Progenitor cell of endocrine pancreas (in vitro differentiated cells): Measurements from ENCODE around the gene SLCO2B1. TPM values are rescaled to one million over a fixed set of nuclear protein-coding genes. Genes with fewer than 3 reads are reported as not detected.

ENCODE experiments used
- DNase-seq: peaks from one replicate; pipeline ENCODE4 v3.0.0; 2021; ENCODE audit warnings: low spot score; ENCODE audit not compliant: unreplicated experiment
- H3K27ac Mint-ChIP-seq: 2 replicates; pipeline ENCODE4 v1.8.0; 2021; ENCODE audit warnings: mild to moderate bottlenecking, moderate library complexity, mixed read lengths
- H3K27me3 Mint-ChIP-seq: 2 replicates; pipeline ENCODE4 v1.8.0; 2021; ENCODE audit warnings: mixed read lengths
- H3K36me3 Mint-ChIP-seq: 2 replicates; pipeline ENCODE4 v1.8.0; 2022; ENCODE audit warnings: mixed read lengths; ENCODE audit not compliant: insufficient read depth
- H3K4me1 Mint-ChIP-seq: 2 replicates; pipeline ENCODE4 v1.8.0; 2021; ENCODE audit warnings: low read depth, mixed read lengths
- H3K4me3 Mint-ChIP-seq: 2 replicates; pipeline ENCODE4 v1.8.0; 2021; ENCODE audit warnings: low read depth, mild to moderate bottlenecking, moderate library complexity, mixed read lengths
- H3K9me3 Mint-ChIP-seq: 2 replicates; pipeline ENCODE4 v1.8.0; 2021; ENCODE audit warnings: low read depth, mixed read lengths
- CTCF ChIP-seq: fragments of 200-600 bp; sonication (generic); IDR thresholded peaks from one replicate; pipeline ENCODE4 v1.5.0; 2021; ENCODE audit warnings: antibody characterized with exemption, mild to moderate bottlenecking; ENCODE audit not compliant: unreplicated experiment
- total RNA-seq: library from RNA; stranded (reverse); gene quantifications from 2 replicates; pipeline ENCODE4 v1.2.1, GENCODE V29; 2021

SLCO2B1 gene
- total RNA-seq, 1 donor from 2014 or later, result 6.6 TPM

GRCh38 chr11:75193711-75194110 lies 42.8 kb downstream of the SLCO2B1 start:
- Mint-ChIP-seq H3K4me3 (no peak overlapping the region), H3K9me3 (no peaks in the 10 kb centered on the region), H3K4me1 (no peaks in the 10 kb centered on the region), H3K27ac (no peak overlapping the region), H3K36me3 (no peaks in the 10 kb centered on the region), H3K27me3 (peaks cover 5% of the 10 kb centered on the region)
- no peak for TF ChIP-seq CTCF
- no peak for DNase-seq

- TF ChIP-seq CTCF, result no peak
- Mint-ChIP-seq H3K9me3 (no peaks in the 10 kb centered on the region), H3K27ac (no peak overlapping the region), H3K4me1 (no peaks in the 10 kb centered on the region), H3K4me3 (no peak overlapping the region), H3K36me3 (no peaks in the 10 kb centered on the region), H3K27me3 (peaks cover 5% of the 10 kb centered on the region)
- no peak for DNase-seq
Measured at GRCh38 chr11:75194147-75194546, 43.2 kb downstream of the SLCO2B1 start.

GRCh38 chr11:75195167-75195962 lies 44.5 kb downstream of the SLCO2B1 start:
- Mint-ChIP-seq H3K27me3 (peaks cover 5% of the 10 kb centered on the region), H3K4me3 (no peak overlapping the region), H3K9me3 (no peaks in the 10 kb centered on the region), H3K36me3 (no peaks in the 10 kb centered on the region), H3K27ac (no peak overlapping the region), H3K4me1 (no peaks in the 10 kb centered on the region)
- no peak for DNase-seq
- TF ChIP-seq CTCF, result no peak

- DNase-seq, result no peak
- Mint-ChIP-seq H3K9me3 (no peaks in the 10 kb centered on the region), H3K27me3 (peaks cover 5% of the 10 kb centered on the region), H3K36me3 (no peaks in the 10 kb centered on the region), H3K4me3 (no peak overlapping the region), H3K27ac (no peak overlapping the region), H3K4me1 (no peaks in the 10 kb centered on the region)
- no peak for TF ChIP-seq CTCF
Measured at GRCh38 chr11:75196426-75196825, 45.5 kb downstream of the SLCO2B1 start.

GRCh38 chr11:75197512-75198277 lies 46.8 kb downstream of the SLCO2B1 start:
- no peaks in the 10 kb centered on the region for H3K4me1 Mint-ChIP-seq
- H3K9me3 Mint-ChIP-seq, result no peaks in the 10 kb centered on the region
- peak overlapping the region; percentile 25 for H3K27ac Mint-ChIP-seq
- H3K36me3 Mint-ChIP-seq, result no peaks in the 10 kb centered on the region
- TF ChIP-seq CTCF, result no peak
- H3K4me3 Mint-ChIP-seq, result no peak overlapping the region
- DNase-seq, result no peak
- peaks cover 8% of the 10 kb centered on the region for H3K27me3 Mint-ChIP-seq
